ENCODE data around the gene GNB1L.

- no peak for TF ChIP-seq CTCF (IDR thresholded peaks at IDR 0.05)
- no peak for TF ChIP-seq EZH2 (IDR thresholded peaks at IDR 0.05; ENCODE audit: borderline replicate concordance, insufficient read depth, low read depth, low read length, poor library complexity, severe bottlenecking)
Measured at GRCh38 chr22:19803736-19804267, 50.9 kb downstream of the GNB1L start.

Data from B cell (primary cell).